HG03025 (cell line): Measurements from ENCODE around the gene TUB.

Source experiments
- ATAC-seq: cut with Tn5 transposase; IDR thresholded peaks from one replicate; pipeline ENCODE4 v1.9.1; 2021; ENCODE audit warnings: mild to moderate bottlenecking, moderate library complexity; ENCODE audit not compliant: unreplicated experiment, low FRiP score

TUB gene

DNA sequence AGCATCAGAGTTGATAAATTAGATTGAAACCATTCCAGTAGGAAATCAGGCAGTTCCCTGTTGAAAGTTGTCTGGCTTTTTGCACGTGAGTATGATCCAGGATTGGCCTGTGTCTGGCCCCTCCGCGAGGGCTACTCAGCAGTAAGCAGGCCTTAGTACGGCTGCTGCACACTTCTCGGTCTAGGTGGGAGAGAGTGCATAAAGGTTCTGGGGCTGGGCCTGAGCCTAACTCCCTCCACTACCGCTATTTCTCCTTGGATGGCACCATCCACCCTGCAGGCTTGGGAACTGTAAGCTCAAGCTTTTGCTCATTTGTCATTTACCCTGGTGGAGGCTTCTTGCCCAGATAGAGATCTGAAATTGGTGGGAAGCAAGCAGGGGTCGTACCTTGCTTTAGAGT, 22.0 kb downstream of the TUB start:
- ATAC-seq: no peak

DNA sequence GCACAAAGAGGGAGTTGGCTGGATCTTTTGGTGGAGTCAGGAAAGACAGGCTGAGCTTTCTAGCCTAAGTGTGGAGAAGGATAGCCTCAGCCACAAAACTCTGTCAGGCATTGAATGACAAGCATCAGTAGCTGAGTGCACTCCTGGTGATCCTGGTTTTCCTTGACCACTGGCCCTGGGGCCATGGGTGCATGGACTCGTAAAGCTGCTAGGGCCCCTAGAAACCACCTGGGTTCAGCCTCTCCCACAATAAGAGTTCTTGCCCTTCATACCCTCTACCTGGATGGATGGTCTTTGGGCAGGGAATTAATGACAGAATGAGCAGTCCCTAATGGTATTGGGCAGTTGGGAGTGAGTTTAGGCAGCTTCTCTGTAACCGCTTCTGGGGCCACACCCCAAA, 22.9 kb downstream of the TUB start:
- no peak for ATAC-seq

DNA sequence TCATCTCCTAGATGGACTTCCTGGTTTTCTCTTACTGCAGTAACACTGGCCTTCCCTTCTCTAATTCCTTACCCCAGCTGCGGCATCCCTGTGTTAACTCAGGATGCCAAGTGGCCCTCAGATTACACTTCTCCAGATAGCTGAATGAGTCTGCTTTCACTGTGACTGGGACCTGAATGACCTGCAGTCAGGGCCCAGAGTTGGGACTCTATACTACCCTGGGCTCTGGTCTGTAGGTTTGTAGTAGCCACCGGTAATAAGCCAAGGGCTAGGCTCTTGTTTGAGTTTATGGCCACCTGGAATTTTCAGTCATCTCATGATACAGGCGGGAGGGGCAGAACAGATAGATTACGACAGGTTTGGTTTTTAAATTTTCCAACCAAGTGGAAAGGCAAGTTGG, 24.1 kb downstream of the TUB start:
- no peak for ATAC-seq

DNA sequence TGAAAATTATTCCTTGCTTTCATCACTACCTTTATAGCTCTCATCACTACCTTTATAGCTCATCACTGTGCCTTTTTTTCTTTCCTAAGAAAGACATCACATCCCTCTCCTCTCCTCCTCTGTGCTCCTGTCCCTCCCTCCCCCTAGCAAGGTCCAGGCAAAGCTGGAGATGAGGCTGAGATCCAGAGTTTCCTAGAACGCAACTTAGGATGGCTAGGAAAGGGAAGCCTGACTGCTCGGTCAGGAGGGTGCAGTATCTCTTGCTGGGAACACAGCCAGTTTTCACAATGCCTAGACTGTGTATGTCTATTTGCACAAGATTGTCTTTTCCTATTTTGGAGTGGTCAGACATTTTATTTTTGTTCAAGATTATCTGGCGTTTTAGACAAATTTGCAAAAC, 24.7 kb downstream of the TUB start:
- ATAC-seq: no peak

DNA sequence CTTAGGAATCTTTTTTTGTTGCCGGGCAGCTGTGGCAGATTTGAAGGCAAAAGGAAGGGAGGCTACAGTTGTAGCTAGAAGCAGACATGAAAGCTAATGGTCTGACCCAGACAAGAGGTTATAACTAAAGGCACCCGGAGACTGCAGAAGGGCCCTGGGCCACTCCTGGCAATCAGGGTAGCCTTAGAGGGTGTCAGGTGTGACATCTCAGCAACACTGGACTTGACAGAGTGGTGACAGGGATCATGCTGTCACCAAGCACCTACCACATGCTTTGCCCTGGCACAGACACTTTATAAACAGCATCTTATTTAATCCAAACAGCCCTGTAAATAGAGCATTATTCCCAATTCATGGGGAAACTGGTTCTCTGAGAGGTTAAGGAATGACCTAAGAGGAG, 25.7 kb downstream of the TUB start:
- ATAC-seq: no peak

DNA sequence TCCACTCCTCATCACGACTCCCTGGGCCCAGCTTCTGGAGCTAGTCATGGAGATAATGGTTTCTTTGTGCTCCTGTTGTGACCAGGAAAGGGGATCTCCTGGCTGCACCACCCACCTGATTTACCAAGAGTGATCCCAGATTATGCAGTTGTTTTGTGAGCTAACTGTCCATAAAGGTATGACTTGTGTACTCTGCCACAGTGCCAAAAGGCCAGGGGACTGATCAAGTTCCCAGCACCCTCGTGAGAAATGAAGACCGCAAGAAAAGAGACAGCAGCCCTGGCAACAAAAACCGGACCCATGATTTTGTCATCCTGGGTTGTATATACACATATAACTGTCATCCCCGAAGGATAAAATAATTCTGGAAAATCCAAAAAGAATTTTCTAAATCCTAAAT, 26.6 kb downstream of the TUB start:
- no peak for ATAC-seq

DNA sequence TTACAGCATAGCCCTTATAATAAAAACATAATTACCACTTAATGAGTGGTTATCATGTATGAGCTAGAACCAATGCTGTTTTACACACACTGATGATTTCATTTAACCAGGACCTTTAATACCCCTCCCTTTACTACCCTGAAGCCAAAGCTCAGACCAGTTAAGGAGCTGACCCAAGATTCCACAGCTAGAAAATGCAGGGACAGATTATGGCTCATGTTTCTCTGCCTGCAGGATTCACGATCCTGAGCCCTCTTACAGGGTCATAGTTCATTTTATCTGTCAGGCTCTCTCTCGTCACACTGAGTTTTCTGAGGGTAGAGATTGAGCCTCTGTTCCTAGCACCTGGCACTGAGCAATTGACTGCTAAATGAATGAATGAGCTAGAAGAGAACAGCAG, 27.4 kb downstream of the TUB start:
- ATAC-seq: no peak

DNA sequence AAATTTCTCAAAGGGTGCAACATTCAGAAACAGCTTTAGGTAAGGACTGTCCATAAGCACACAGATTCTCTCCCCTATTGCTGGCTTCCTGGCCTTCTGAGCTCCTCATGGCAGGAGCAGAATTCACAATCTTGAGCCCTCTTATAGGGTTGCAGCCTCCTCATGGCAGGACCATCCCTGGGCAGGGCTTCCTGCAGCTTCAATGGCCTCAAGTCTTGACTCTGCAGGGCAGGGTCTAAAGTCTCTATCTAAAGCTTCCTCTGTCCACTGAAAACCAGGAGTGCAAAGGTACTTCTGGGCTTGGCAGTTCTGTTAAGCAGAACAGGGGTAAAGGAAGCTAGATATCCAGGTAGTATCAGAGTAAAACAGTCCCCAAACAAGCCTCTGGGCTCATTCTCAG, 28.7 kb downstream of the TUB start:
- no peak for ATAC-seq

DNA sequence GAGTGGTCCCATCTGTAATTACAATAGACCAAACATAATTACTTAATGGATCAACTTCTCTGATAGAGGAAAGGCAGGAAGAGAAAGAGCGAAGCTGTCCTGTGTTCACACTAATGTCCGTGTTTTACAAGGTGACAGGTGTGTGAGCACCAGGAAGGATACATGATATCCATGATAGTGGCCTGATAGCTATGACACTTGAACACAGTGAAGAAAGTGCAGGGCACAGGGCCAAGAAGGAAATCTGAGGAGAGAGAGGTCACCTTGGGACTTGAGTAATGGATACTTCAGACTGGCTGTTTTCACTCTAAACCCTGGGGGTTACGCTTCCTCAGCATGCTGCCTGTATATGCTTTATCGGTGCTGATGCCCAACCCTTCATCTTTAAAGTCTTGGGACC, 29.4 kb downstream of the TUB start:
- no peak for ATAC-seq

DNA sequence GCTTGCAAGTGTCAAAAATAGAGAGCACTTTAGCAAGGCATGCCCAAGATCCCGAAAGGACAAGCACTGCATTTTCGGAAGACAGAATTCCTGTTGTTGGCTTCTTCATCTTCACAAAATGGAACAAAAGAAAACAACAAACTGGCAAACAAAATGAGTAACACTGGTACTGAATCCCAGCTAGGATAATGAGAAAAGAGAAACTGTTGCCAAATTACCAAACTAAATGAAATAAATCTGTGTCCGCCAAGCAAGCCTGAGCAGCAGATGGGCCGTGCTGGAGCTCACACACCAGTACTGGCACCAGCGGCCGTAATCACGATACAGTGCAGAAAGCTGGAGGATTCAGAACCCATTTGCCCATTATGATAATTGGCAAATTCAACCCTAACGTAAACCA, 30.6 kb downstream of the TUB start:
- no peak for ATAC-seq

DNA sequence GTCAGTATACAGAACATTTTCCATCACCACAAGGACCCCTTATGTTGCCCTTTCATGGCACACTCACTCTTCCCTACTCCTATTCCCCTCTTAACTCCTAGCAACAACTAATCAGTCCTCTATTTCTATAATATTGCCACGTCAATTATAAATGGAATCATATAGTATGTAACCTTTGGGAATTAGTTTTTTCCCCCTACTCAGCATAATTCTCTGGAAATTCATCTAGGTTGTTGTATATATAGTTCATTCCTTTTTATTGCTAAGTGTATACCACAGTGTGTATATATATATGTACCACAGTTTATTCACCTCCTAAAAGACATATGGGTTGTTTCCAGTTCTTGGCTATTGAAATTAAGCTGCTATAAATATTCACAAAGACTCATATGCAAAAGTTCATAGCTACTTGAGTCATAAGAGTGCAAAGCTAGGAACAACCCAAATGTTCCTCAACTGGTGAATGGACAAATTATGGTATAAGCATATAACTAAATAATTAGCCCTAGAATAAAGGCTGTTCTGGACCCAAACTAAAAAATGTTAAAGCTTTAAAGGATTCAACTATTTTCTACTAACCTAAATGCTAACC, 41.3 kb downstream of the TUB start:
- no peak for ATAC-seq

DNA sequence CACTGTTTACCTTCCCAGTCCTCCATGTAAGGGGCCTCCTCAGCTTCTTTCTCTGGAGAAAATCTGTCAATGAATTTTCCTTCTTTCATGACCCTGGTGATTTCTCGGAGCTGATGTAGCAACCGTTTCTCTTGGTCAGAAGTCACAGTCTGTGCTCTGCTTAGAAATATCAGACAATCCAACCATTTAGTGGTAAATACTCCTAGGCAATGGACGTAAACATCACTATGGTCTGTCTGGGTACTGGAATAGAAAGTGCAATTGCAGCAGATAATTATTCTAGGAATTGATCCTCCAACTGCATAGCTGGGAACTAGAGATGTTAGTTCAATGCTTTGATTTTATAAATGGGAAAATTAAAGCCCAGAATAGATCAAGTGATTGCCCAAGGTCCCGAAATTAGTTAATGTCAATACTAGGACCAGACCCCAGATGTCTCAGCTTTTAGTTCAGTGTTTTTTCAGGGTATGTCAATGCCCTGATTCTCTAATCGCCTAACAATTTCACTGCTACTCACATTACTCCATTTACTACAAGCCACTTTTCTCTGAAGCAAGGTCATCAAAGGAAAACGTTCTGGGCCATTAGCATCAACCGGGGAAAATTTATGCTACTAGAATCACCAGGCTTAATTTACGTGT, 45.8 kb downstream of the TUB start:
- ATAC-seq: no peak

DNA sequence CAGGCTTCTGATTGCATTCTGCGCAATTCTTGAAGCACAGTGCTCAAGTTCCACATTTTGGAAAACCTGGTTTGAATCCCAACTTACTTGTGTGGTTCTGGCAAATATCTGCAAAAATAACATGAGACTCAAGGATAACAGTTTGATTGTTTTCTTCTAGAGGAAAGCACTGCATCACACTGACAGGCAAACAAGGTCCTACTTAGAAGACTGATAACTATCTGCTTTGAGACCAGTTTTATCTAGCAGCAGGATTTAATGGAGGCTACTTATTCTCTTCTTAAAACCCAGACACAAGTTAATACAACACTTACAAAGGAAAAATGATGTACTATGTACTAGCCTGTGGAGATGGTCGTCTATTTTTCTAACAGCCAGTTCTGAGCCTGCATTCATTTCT, 46.4 kb downstream of the TUB start:
- no peak for ATAC-seq

DNA sequence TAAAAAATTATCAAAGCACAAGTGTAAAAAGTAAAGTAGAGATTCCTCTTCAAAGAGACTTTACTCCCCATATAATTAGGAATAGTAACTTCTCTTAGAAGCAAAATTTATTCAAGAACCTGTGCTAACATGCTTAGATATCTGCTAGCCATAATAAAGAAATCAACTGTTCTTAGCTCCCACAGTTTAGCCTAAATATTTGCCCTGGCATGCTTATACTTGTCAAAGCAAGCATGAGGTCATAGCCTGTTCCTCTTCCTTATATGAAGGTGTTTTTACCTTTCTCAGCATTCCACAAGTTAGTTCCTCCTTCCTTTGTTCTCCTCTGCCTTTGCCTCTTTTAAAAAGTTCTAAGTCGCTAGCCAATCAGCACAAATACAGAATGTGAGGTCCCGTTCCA, 57.5 kb downstream of the TUB start:
- no peak for ATAC-seq

DNA sequence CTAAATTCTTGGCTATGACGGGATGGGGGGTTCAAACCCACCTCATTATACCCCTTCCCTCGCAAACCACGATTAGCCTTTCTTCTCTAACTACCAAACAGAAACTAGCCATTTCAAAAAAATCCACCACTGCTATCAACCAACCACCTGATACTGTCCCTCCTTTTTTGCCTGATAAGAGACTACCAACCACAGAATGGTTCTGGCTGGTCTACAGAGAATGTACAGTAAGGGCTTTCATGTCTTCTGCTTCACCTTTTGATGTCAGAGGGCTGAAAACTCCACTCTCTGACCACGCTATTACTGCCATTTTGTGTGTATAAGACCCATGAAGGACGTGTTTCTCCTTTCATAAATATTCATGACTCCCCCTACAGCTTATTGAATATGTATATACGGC, 68.7 kb downstream of the TUB start:
- no peak for ATAC-seq
